GM12878 (cell line): ENCODE results near the gene CCDC18. TPM values are rescaled to one million over a fixed set of nuclear protein-coding genes. Genes with fewer than 3 reads are reported as not detected.
"Not testable (repeated sequence)": the region's sequence is repeated elsewhere in the genome, so short reads cannot be mapped to it uniquely, and the experiment has no call there.

ENCODE experiments used
- ATAC-seq: fragments of 200-7000 bp; cut with Tn5 transposase; 3 replicates; pipeline ENCODE4 v1.9.1; 2020; ENCODE audit warnings: mild to moderate bottlenecking, moderate library complexity
- BruUV-seq: library from RNA; stranded (reverse); fragments of 400-500 nt; replicated peaks from 2 replicates; lab custom pipeline; 2021; lab: Mats Ljungman, UMichigan
- CTCF ChIA-PET: fragments of 300-600 bp; sonication (Branson Sonifier 250); formaldehyde crosslinking; extraction: SDS; loops from one replicate; lab custom pipeline; 2021; ENCODE audit warnings: inconsistent platforms; lab: Yijun Ruan, JAX
- POLR2A ChIA-PET: fragments of 350-600 bp; formaldehyde crosslinking; extraction: SDS; loops from one replicate; lab custom pipeline; 2021; ENCODE audit warnings: inconsistent platforms; lab: Charles Lee
- RAD21 ChIA-PET: fragments of 300-600 bp; sonication (Branson Sonifier 250); formaldehyde crosslinking; loops from one replicate; lab custom pipeline; 2023; ENCODE audit warnings: antibody characterized with exemption; ENCODE audit not compliant: unreplicated experiment; lab: Charles Lee
- SMC1A ChIA-PET: fragments of 300-600 bp; sonication (Branson Sonifier 250); formaldehyde crosslinking; loops from one replicate; lab custom pipeline; 2023; ENCODE audit not compliant: unreplicated experiment, uncharacterized antibody; lab: Charles Lee
- DNase-seq: peaks from one replicate; pipeline ENCODE4 v3.0.0-alpha.2; 2011; ENCODE audit warnings: low read depth, low spot score
- FAIRE-seq: peaks from 3 replicates; lab custom pipeline; 2011; peaks lifted over from hg19 to GRCh38; lab: Jason Lieb, UNC
- H2AFZ ChIP-seq: 2 replicates; pipeline ENCODE4 v1.6.0; 2011; ENCODE audit warnings: low read depth, low read length, control low read depth; ENCODE audit not compliant: control insufficient read depth
- H3K27ac ChIP-seq: 2 replicates; pipeline ENCODE4 v1.5.1; 2011; ENCODE audit warnings: control low read depth; ENCODE audit not compliant: control insufficient read depth, insufficient read depth
- H3K27me3 ChIP-seq, 2 experiments: replicated peaks in 1 of 2; 2 replicates each; pipeline versions ENCODE4 v1.6.0 to v1.6.1; 2011; ENCODE audit warnings: low read length in 1 of 2; ENCODE audit not compliant: control insufficient read depth in 2 of 2, insufficient read depth in 2 of 2
- H3K36me3 ChIP-seq, 2 experiments: 2 replicates each; pipeline ENCODE4 v1.5.1; 2011; ENCODE audit warnings: low read length in 1 of 2; ENCODE audit not compliant: control insufficient read depth in 2 of 2, insufficient read depth in 2 of 2
- H3K4me1 ChIP-seq: 2 replicates; pipeline ENCODE4 v1.6.1; 2011; ENCODE audit warnings: mild to moderate bottlenecking, low read length, moderate library complexity, mixed read lengths; ENCODE audit not compliant: control insufficient read depth, insufficient read depth
- H3K4me2 ChIP-seq: 2 replicates; pipeline ENCODE4 v1.6.0; 2011; ENCODE audit warnings: control low read depth; ENCODE audit not compliant: control insufficient read depth, insufficient read depth
- H3K4me3 ChIP-seq: fragments of 200-600 bp; sonication (generic); 2 replicates; pipeline ENCODE4 v1.5.1; 2016
- H3K79me2 ChIP-seq: 2 replicates; pipeline ENCODE4 v1.6.0; 2011; ENCODE audit warnings: low read length; ENCODE audit not compliant: control insufficient read depth, insufficient read depth
- H3K9ac ChIP-seq: 2 replicates; pipeline ENCODE4 v1.8.0; 2011; ENCODE audit warnings: low read length, control low read depth, mixed read lengths; ENCODE audit not compliant: control insufficient read depth, insufficient read depth
- H3K9me3 ChIP-seq: replicated peaks from 3 replicates; pipeline ENCODE4 v1.5.1; 2011; ENCODE audit warnings: mild to moderate bottlenecking, low read length; ENCODE audit not compliant: control insufficient read depth, insufficient read depth
- H4K20me1 ChIP-seq: 2 replicates; pipeline ENCODE4 v1.6.0; 2011; ENCODE audit not compliant: control insufficient read depth, insufficient read depth
- BCL11A ChIP-seq: IDR thresholded peaks from 2 replicates; pipeline ENCODE4 v1.6.1; 2011; ENCODE audit warnings: low read depth, low read length
- CBFB ChIP-seq: IDR thresholded peaks from 2 replicates; pipeline ENCODE4 v1.6.1; 2016; ENCODE audit warnings: antibody characterized with exemption, low read depth
- CREB1 ChIP-seq: IDR thresholded peaks from 2 replicates; pipeline ENCODE4 v1.6.1; 2012; ENCODE audit warnings: low read depth, mild to moderate bottlenecking, inconsistent platforms
- E2F4 ChIP-seq: IDR thresholded peaks from 2 replicates; pipeline ENCODE4 v1.6.1; 2012; ENCODE audit warnings: low read depth, low read length, improper control_type of control experiment
- ESRRA ChIP-seq: IDR thresholded peaks from 2 replicates; pipeline ENCODE4 v1.6.1; 2012; ENCODE audit warnings: mild to moderate bottlenecking, low read length, improper control_type of control experiment
- JUNB ChIP-seq: IDR thresholded peaks from 2 replicates; pipeline ENCODE4 v1.6.1; 2016; ENCODE audit warnings: antibody characterized with exemption, mild to moderate bottlenecking
- MLLT1 ChIP-seq: fragments of 450-650 bp; IDR thresholded peaks from 2 replicates; pipeline ENCODE4 v1.6.1; 2016; ENCODE audit warnings: mild to moderate bottlenecking
- NFIC ChIP-seq: IDR thresholded peaks from 2 replicates; pipeline ENCODE4 v1.6.1; 2012; ENCODE audit warnings: low read depth, mild to moderate bottlenecking, inconsistent platforms, low read length, moderate library complexity
- RUNX3 ChIP-seq: IDR thresholded peaks from 2 replicates; pipeline ENCODE4 v1.6.1; 2012; ENCODE audit warnings: low read length, inconsistent platforms
- SP1 ChIP-seq: IDR thresholded peaks from one replicate; pipeline ENCODE4 v1.6.1; 2011; ENCODE audit warnings: low read depth, low read length
- YY1 ChIP-seq: IDR thresholded peaks from 2 replicates; pipeline ENCODE4 v1.6.1; 2011; ENCODE audit warnings: low read depth, mild to moderate bottlenecking, low read length
- ZSCAN29 ChIP-seq: fragments of 450-650 bp; IDR thresholded peaks from 2 replicates; pipeline ENCODE4 v1.6.1; 2017; ENCODE audit warnings: mild to moderate bottlenecking, moderate library complexity
- WGBS: methylation state at CpG from one replicate; pipeline ENCODE4 v1.1.6; 2016; ENCODE audit warnings: low lambda C conversion rate; ENCODE audit not compliant: insufficient replicate concordance, insufficient coverage; ENCODE audit errors: missing lambda C conversion rate; 5-methylcytosine and 5-hydroxymethylcytosine counted together
- in situ Hi-C: fragments of 300-500 bp; cut with MboI; formaldehyde crosslinking; loops from 9 replicates; pipeline ENCODE4 v1.14.3; 2018; ENCODE audit warnings: mixed read lengths
- intact Hi-C: fragments of 100-400 bp; cut with micrococcal nuclease; formaldehyde crosslinking; loops from one replicate; pipeline ENCODE4 v1.14.2; 2022; ENCODE audit not compliant: unreplicated experiment
- polyA plus RNA-seq, 11 experiments: library from polyadenylated mRNA; depleted of rRNA in 4 of 11; unstranded in 6 of 11; stranded (reverse) in 5 of 11; fragments of >200 nt; fragmentation: Nextera tagmentation in 4 of 11; fragmentation: Illumina TruSeq in 1 of 11; extraction: Ambion mirVana in 4 of 11; extraction: Trizol in 1 of 11; gene quantifications; 1 replicate in 1 of 11; 2 replicates in 10 of 11; pipeline versions ENCODE4 v1.2.1 to v1.2.3, GENCODE V29; 2011 to 2016; ENCODE audit warnings: inconsistent platforms in 2 of 11, missing spikeins in 2 of 11, low read depth in 1 of 11
- total RNA-seq, 4 experiments: library from RNA; depleted of rRNA in 3 of 4; stranded (reverse); fragments of >200 nt in 3 of 4; fragmentation: Illumina TruSeq in 1 of 4; extraction: Trizol in 1 of 4; gene quantifications; 2 replicates each; pipeline versions ENCODE4 v1.2.1 to v1.2.3, GENCODE V29; 2013 to 2021

The CCDC18 gene
- total and polyA plus RNA-seq, 10 of the 15 experiments (the other 5 are each of a cell fraction or from before 2014, with no cell fraction given) = 15.6 to 34.9 (median 19.5) TPM

GRCh38 chr1:93219443-93219842 is 38.9 kb downstream of the CCDC18 start:
- in situ Hi-C loops = no loop called here
- Histone ChIP-seq H3K4me2 (peak overlapping the region; percentile 88), H3K27ac (peak overlapping the region; percentile 58; the same call in 1 of the 2 replicates), H2AFZ (peak overlapping the region; percentile 88), H3K9ac (no peak overlapping the region), H3K9me3 (peaks cover 2% of the 10 kb centered on the region; the same call in 2 of the 3 replicates), H4K20me1 (no peaks in the 10 kb centered on the region), H3K4me1 (peaks cover 4% of the 10 kb centered on the region; the same call in 1 of the 2 replicates), H3K27me3 (no peaks in the 10 kb centered on the region)
- peak; percentile 79 for ATAC-seq
- ChIA-PET SMC1A (no interaction called here), RAD21 (interaction anchor here (1.9 kb wide), 1 partner anchor 139 kb away, joined by 10 read pairs; no protein-coding TSS in a partner anchor), CTCF (interaction anchor here (0.5 kb wide), 1 partner anchor 152 kb away, joined by 3 read pairs; no protein-coding TSS in a partner anchor)
- peak; percentile 16 for DNase-seq
- TF ChIP-seq JUNB = no peak
- TF ChIP-seq RUNX3 = peak; percentile 87
- TF ChIP-seq ESRRA = no peak
- TF ChIP-seq CBFB = 0 out of 2 replicates have a peak, but pooled peaks have one; percentile 32
- TF ChIP-seq E2F4 = no peak
- no peak for TF ChIP-seq ZSCAN29
- no peak for TF ChIP-seq SP1
- TF ChIP-seq MLLT1 = 0 out of 2 replicates have a peak, but pooled peaks have one; percentile 18
- no peak for TF ChIP-seq NFIC
- peak; percentile 54; the same call in 1 of the 2 replicates for TF ChIP-seq CREB1
- peak; percentile 67 for TF ChIP-seq YY1
- TF ChIP-seq BCL11A = no peak
- TF ChIP-seq, all 136 proteins: peak for 5
- POLR2A ChIA-PET = interaction anchor here (0.8 kb wide), 1 partner anchor 133 kb away, joined by 10 read pairs; no protein-coding TSS in a partner anchor
- intact Hi-C loops = no loop called here
- Histone ChIP-seq H3K4me3 (no peak overlapping the region), H3K79me2 (no peaks in the 10 kb centered on the region), H3K36me3 (peaks cover 2 to 18% of the 10 kb centered on the region in 2 experiments)
- FAIRE-seq = peak; percentile 74
- 29% methylated on average over 6 of the region's 6 CpGs for WGBS
- BruUV-seq = no TSS peak

- WGBS = 99% methylated on average over 5 of the region's 5 CpGs
- H3K27me3 ChIP-seq, H3K9ac ChIP-seq, FAIRE-seq, H3K79me2 ChIP-seq, DNase-seq, H3K9me3 ChIP-seq, H4K20me1 ChIP-seq, H3K27ac ChIP-seq, H3K4me2 ChIP-seq, SMC1A ChIA-PET, in situ Hi-C loops, H3K4me3 ChIP-seq, H2AFZ ChIP-seq, intact Hi-C loops, BruUV-seq, H3K4me1 ChIP-seq, ATAC-seq: not testable (repeated sequence)
- CTCF ChIA-PET = interaction anchor here (1.0 kb wide), 1 partner anchor 141 kb away, joined by 5 read pairs; no protein-coding TSS in a partner anchor
- peaks cover 2 to 13% of the 10 kb centered on the region in 2 experiments for H3K36me3 ChIP-seq
- RAD21 ChIA-PET = interaction anchor here (0.6 kb wide), 1 partner anchor 203 kb away, joined by 3 read pairs; no protein-coding TSS in a partner anchor
- POLR2A ChIA-PET = interaction anchor here (0.6 kb wide), 1 partner anchor 135 kb away, joined by 3 read pairs; no protein-coding TSS in a partner anchor
Observed at GRCh38 chr1:93220716-93221115, 40.2 kb downstream of the CCDC18 start.
